Common myeloid progenitor, CD34-positive (primary cell): Measurements from ENCODE around the gene CSNK2A3. TPM values are rescaled to one million over a fixed set of nuclear protein-coding genes. Genes with fewer than 3 reads are reported as not detected.
"Not testable (repeated sequence)": the region's sequence is repeated elsewhere in the genome, so short reads cannot be mapped to it uniquely, and the experiment has no call there.

Source experiments
- CTCF ChIA-PET: fragments of 350-600 bp; sonication (Branson Sonifier 250); formaldehyde crosslinking; loops from one replicate; lab custom pipeline; 2021; ENCODE audit warnings: antibody characterized with exemption; lab: Charles Lee
- POLR2A ChIA-PET: fragments of 350-600 bp; sonication (Branson Sonifier 250); formaldehyde crosslinking; loops from one replicate; lab custom pipeline; 2021; ENCODE audit warnings: antibody characterized with exemption; lab: Charles Lee
- DNase-seq, 3 donors: peaks; one replicate each; pipeline versions ENCODE4 v3.0.0 to v3.0.0-alpha.2; 2013
- H3K27ac ChIP-seq, 2 experiments: 1 replicate in 1 of 2; 2 replicates in 1 of 2; pipeline ENCODE4 v1.7.0; 2013; ENCODE audit warnings: inconsistent platforms in 2 of 2, low read length in 2 of 2, mild to moderate bottlenecking in 2 of 2, low read depth in 1 of 2, moderate library complexity in 1 of 2; ENCODE audit not compliant: severe bottlenecking in 2 of 2, insufficient read depth in 1 of 2, poor library complexity in 1 of 2
- H3K27me3 ChIP-seq, 5 experiments: replicated peaks in 2 of 5; 1 replicate in 3 of 5; 2 replicates in 2 of 5; pipeline versions ENCODE4 v1.6.1 to v1.7.0; 2013; ENCODE audit warnings: low read length in 4 of 5, mild to moderate bottlenecking in 2 of 5, moderate library complexity in 2 of 5, inconsistent platforms in 1 of 5; ENCODE audit not compliant: insufficient read depth in 5 of 5, control insufficient read depth in 4 of 5
- H3K36me3 ChIP-seq, 4 experiments: 1 replicate in 2 of 4; 2 replicates in 2 of 4; pipeline versions ENCODE4 v1.6.1 to v1.7.0; 2013; ENCODE audit warnings: low read length in 3 of 4, control low read depth in 1 of 4, mild to moderate bottlenecking in 1 of 4; ENCODE audit not compliant: control insufficient read depth in 4 of 4, insufficient read depth in 4 of 4
- H3K4me1 ChIP-seq, 4 experiments: 1 replicate in 3 of 4; 2 replicates in 1 of 4; pipeline versions ENCODE4 v1.6.1 to v1.7.1; 2013; ENCODE audit warnings: low read length in 3 of 4, mild to moderate bottlenecking in 3 of 4, control low read depth in 1 of 4, inconsistent platforms in 1 of 4, moderate library complexity in 1 of 4; ENCODE audit not compliant: control insufficient read depth in 4 of 4, insufficient read depth in 4 of 4; ENCODE audit errors: control extremely low read depth in 1 of 4
- H3K4me3 ChIP-seq, 7 experiments: 1 replicate in 4 of 7; 2 replicates in 3 of 7; pipeline versions ENCODE4 v1.5.1 to v1.7.0; 2013; ENCODE audit warnings: mild to moderate bottlenecking in 7 of 7, low read length in 6 of 7, moderate library complexity in 6 of 7, inconsistent platforms in 2 of 7, low read depth in 2 of 7, control low read depth in 1 of 7; ENCODE audit not compliant: insufficient read depth in 4 of 7, control insufficient read depth in 1 of 7; ENCODE audit errors: extremely low read depth in 1 of 7
- H3K9me3 ChIP-seq, 5 experiments: 1 replicate in 4 of 5; 2 replicates in 1 of 5; pipeline versions ENCODE4 v1.6.1 to v1.7.1; 2013; ENCODE audit warnings: low read length in 4 of 5, mild to moderate bottlenecking in 2 of 5, inconsistent platforms in 1 of 5, low read depth in 1 of 5, moderate library complexity in 1 of 5; ENCODE audit not compliant: control insufficient read depth in 4 of 5, insufficient read depth in 2 of 5; ENCODE audit errors: control extremely low read depth in 1 of 5
- WGBS: methylation state at CpG from one replicate; pipeline ENCODE4 v1.1.5; 2013; ENCODE audit not compliant: insufficient coverage; 5-methylcytosine and 5-hydroxymethylcytosine counted together
- polyA plus RNA-seq: library from polyadenylated mRNA; unstranded; fragments of 120-200 nt; gene quantifications from one replicate; pipeline ENCODE4 v1.2.1, GENCODE V29; 2013

Gene CSNK2A3
- 4.4 TPM for polyA plus RNA-seq

- DNase-seq, H3K36me3 ChIP-seq, H3K4me1 ChIP-seq, POLR2A ChIA-PET, H3K9me3 ChIP-seq, H3K27ac ChIP-seq, CTCF ChIA-PET, H3K4me3 ChIP-seq: not testable (repeated sequence)
- peaks cover 0 to 14% (median 3%) of the 10 kb centered on the region in 5 experiments for H3K27me3 ChIP-seq
- WGBS: 100% methylated on average over 3 of the region's 11 CpGs
Observed at GRCh38 chr11:11352878-11353277, at the start of gene CSNK2A3. TSS of gene CSNK2A3 (minus strand) at chr11:11353250. CDS start at chr11:11353119, 131 bp downstream.

- H3K36me3 ChIP-seq: no peaks in the 10 kb centered on the region
- H3K4me3 ChIP-seq: no peak overlapping the region
- no peaks in the 10 kb centered on the region for H3K4me1 ChIP-seq
- DNase-seq: peak in 2 of 3 donors; percentile 54 to 69
- H3K27me3 ChIP-seq: peaks cover 0 to 67% (median 19%) of the 10 kb centered on the region in 5 experiments
- H3K27ac ChIP-seq: no peak overlapping the region
- ChIA-PET CTCF (interaction anchor here (1.3 to 2.0 kb wide), 3 partner anchors 13 to 385 kb away, joined by 5 to 7 read pairs (median 5); no protein-coding TSS in a partner anchor), POLR2A (no interaction called here)
- H3K9me3 ChIP-seq: no peaks in the 10 kb centered on the region
- 86% methylated on average over 1 of the region's 3 CpGs for WGBS
Observed at GRCh38 chr11:11401960-11402535, 49.0 kb upstream of the CSNK2A3 start.

- ChIA-PET CTCF (interaction anchor here (1.0 to 1.8 kb wide), 4 partner anchors 12 to 387 kb away, joined by 3 to 7 read pairs (median 3); no protein-coding TSS in a partner anchor), POLR2A (no interaction called here)
- H3K9me3 ChIP-seq: no peaks in the 10 kb centered on the region
- H3K27ac ChIP-seq: no peak overlapping the region
- WGBS: 66% methylated on average over 8 of the region's 9 CpGs
- H3K27me3 ChIP-seq: peaks cover 0 to 59% (median 22%) of the 10 kb centered on the region in 5 experiments
- no peaks in the 10 kb centered on the region for H3K4me1 ChIP-seq
- no peaks in the 10 kb centered on the region for H3K36me3 ChIP-seq
- DNase-seq: peak in 2 of 3 donors; percentile 53 to 61
- no peak overlapping the region for H3K4me3 ChIP-seq
Observed at GRCh38 chr11:11400635-11401232, 47.7 kb upstream of the CSNK2A3 start.

GRCh38 chr11:11400121-11400520 is 47.1 kb upstream of the CSNK2A3 start:
- 97% methylated on average over 3 of the region's 3 CpGs for WGBS
- Histone ChIP-seq H3K4me1 (no peaks in the 10 kb centered on the region), H3K36me3 (no peaks in the 10 kb centered on the region), H3K4me3 (no peak overlapping the region), H3K27ac (no peak overlapping the region), H3K9me3 (no peaks in the 10 kb centered on the region), H3K27me3 (peaks cover 0 to 60% (median 18%) of the 10 kb centered on the region in 5 experiments)
- CTCF ChIA-PET: interaction anchor here (1.1 to 1.5 kb wide), 3 partner anchors 9 to 20 kb away, joined by 3 read pairs; no protein-coding TSS in a partner anchor
- POLR2A ChIA-PET: no interaction called here
- DNase-seq: no peak

- peaks cover 0 to 38% (median 9%) of the 10 kb centered on the region in 5 experiments for H3K27me3 ChIP-seq
- no peaks in the 10 kb centered on the region for H3K9me3 ChIP-seq
- H3K4me3 ChIP-seq: no peak overlapping the region
- DNase-seq: no peak
- ChIA-PET CTCF (interaction anchor here (1.0 to 2.0 kb wide), 2 partner anchors 379 to 390 kb away, joined by 3 to 7 read pairs; no protein-coding TSS in a partner anchor), POLR2A (no interaction called here)
- 100% methylated on average over 1 of the region's 3 CpGs for WGBS
- H3K4me1 ChIP-seq: no peaks in the 10 kb centered on the region
- H3K36me3 ChIP-seq: no peaks in the 10 kb centered on the region
- no peak overlapping the region for H3K27ac ChIP-seq
Observed at GRCh38 chr11:11397781-11398180, 44.7 kb upstream of the CSNK2A3 start.

- H3K27ac ChIP-seq: no peak overlapping the region
- WGBS: 88% methylated on average over 1 of the region's 2 CpGs
Observed at GRCh38 chr11:11397036-11397415, 44.0 kb upstream of the CSNK2A3 start.

More at GRCh38 chr11:11397036-11397415, 44.0 kb upstream of the CSNK2A3 start:
- DNase-seq: no peak
- peaks cover 0 to 30% (median 6%) of the 10 kb centered on the region in 5 experiments for H3K27me3 ChIP-seq
- no peaks in the 10 kb centered on the region for H3K4me1 ChIP-seq
- H3K9me3 ChIP-seq: no peaks in the 10 kb centered on the region
- POLR2A ChIA-PET: no interaction called here
- no peak overlapping the region for H3K4me3 ChIP-seq
- H3K36me3 ChIP-seq: no peaks in the 10 kb centered on the region
- CTCF ChIA-PET: interaction anchor here (0.8 kb wide), 1 partner anchor 225 kb away, joined by 3 read pairs; the partner anchor contains the start of gene GALNT18
